Astrocyte (in vitro differentiated cells and primary cell): ENCODE data around the gene TMEM92.

Source experiments
- CTCF ChIP-seq: IDR thresholded peaks from 2 replicates; pipeline ENCODE4 v1.5.1; 2011; ENCODE audit warnings: low read depth, mild to moderate bottlenecking, inconsistent platforms, low read length, moderate library complexity; ENCODE audit not compliant: insufficient read depth
- EZH2 ChIP-seq: IDR thresholded peaks from 2 replicates; pipeline ENCODE4 v1.6.1; 2012; ENCODE audit warnings: mild to moderate bottlenecking, low read length, inconsistent platforms; ENCODE audit not compliant: insufficient read depth

- TF ChIP-seq CTCF (no peak), EZH2 (no peak)
Measured at GRCh38 chr17:50317121-50317520, 42.9 kb downstream of the TMEM92 start.
